Endodermal cell (in vitro differentiated cells): Measurements from ENCODE around the gene HADHB. TPM values are rescaled to one million over a fixed set of nuclear protein-coding genes. Genes with fewer than 3 reads are reported as not detected.
"Not testable (repeated sequence)": the region's sequence is repeated elsewhere in the genome, so short reads cannot be mapped to it uniquely, and the experiment has no call there.

Experiments used
- DNase-seq: peaks from one replicate; pipeline ENCODE4 v3.0.0-alpha.2; 2017
- H3K27ac ChIP-seq: 2 replicates; pipeline ENCODE4 v1.5.1; 2013; ENCODE audit warnings: mild to moderate bottlenecking, low read depth, low read length, moderate library complexity
- H3K27me3 ChIP-seq: 2 replicates; pipeline ENCODE4 v1.6.1; 2013; ENCODE audit warnings: mild to moderate bottlenecking, low read length, moderate library complexity; ENCODE audit not compliant: insufficient read depth, control insufficient read depth, poor library complexity, severe bottlenecking
- H3K36me3 ChIP-seq: 2 replicates; pipeline ENCODE4 v1.7.0; 2013; ENCODE audit warnings: mild to moderate bottlenecking, low read length, moderate library complexity; ENCODE audit not compliant: control insufficient read depth, insufficient read depth
- H3K4me1 ChIP-seq: one replicate; pipeline ENCODE4 v1.7.0; 2013; ENCODE audit warnings: low read length; ENCODE audit not compliant: control insufficient read depth, insufficient read depth
- H3K4me3 ChIP-seq: 2 replicates; pipeline ENCODE4 v1.5.1; 2013; ENCODE audit warnings: mild to moderate bottlenecking, low read length, moderate library complexity
- H3K9ac ChIP-seq: 2 replicates; pipeline ENCODE4 v1.6.1; 2013; ENCODE audit warnings: mild to moderate bottlenecking, low read length, moderate library complexity; ENCODE audit not compliant: poor library complexity, severe bottlenecking; ENCODE audit errors: extremely low read depth
- H3K9me3 ChIP-seq: 2 replicates; pipeline ENCODE4 v1.6.1; 2013; ENCODE audit warnings: mild to moderate bottlenecking, low read length, moderate library complexity; ENCODE audit not compliant: control insufficient read depth
- H3K27ac Mint-ChIP-seq: 2 replicates; pipeline ENCODE4 v1.8.0; 2020; ENCODE audit warnings: mixed read lengths
- H3K27me3 Mint-ChIP-seq: 2 replicates; pipeline ENCODE4 v1.8.0; 2021; ENCODE audit warnings: mild to moderate bottlenecking, mixed read lengths; ENCODE audit not compliant: insufficient read depth
- H3K36me3 Mint-ChIP-seq: 2 replicates; pipeline ENCODE4 v1.8.0; 2020; ENCODE audit warnings: low read depth, mixed read lengths
- H3K4me1 Mint-ChIP-seq: 2 replicates; pipeline ENCODE4 v1.8.0; 2020; ENCODE audit warnings: mixed read lengths
- H3K4me3 Mint-ChIP-seq: 2 replicates; pipeline ENCODE4 v1.8.0; 2020; ENCODE audit warnings: mild to moderate bottlenecking, moderate library complexity, mixed read lengths
- H3K9me3 Mint-ChIP-seq: 2 replicates; pipeline ENCODE4 v1.8.0; 2020; ENCODE audit warnings: mild to moderate bottlenecking, mixed read lengths
- CTCF ChIP-seq: fragments of 200-600 bp; sonication (generic); conservative IDR thresholded peaks from 2 replicates; pipeline ENCODE4 v1.5.0; 2021; ENCODE audit warnings: antibody characterized with exemption, mild to moderate bottlenecking
- WGBS, 2 experiments: methylation state at CpG; one replicate each; pipeline versions ENCODE4 v1.1.5 to v1.1.7; 2013; ENCODE audit warnings: missing lambda C conversion rate in 2 of 2, mixed read lengths in 1 of 2; ENCODE audit not compliant: insufficient coverage in 1 of 2, insufficient read length in 1 of 2; 5-methylcytosine and 5-hydroxymethylcytosine counted together
- total RNA-seq, 2 donors: library from RNA; stranded (reverse); fragmentation: NEBNext Ultra II Directional in 1 of 2; extraction: Animal tissue kit (Norgen Biotek cat#: 25700) in 1 of 2; gene quantifications; 2 replicates in 1 of 2; 3 replicates in 1 of 2; pipeline ENCODE4 v1.2.1, GENCODE V29; 2021

The HADHB gene
- total RNA-seq, 2 donors from 2014 or later = 37.8 to 41.0 TPM

DNA sequence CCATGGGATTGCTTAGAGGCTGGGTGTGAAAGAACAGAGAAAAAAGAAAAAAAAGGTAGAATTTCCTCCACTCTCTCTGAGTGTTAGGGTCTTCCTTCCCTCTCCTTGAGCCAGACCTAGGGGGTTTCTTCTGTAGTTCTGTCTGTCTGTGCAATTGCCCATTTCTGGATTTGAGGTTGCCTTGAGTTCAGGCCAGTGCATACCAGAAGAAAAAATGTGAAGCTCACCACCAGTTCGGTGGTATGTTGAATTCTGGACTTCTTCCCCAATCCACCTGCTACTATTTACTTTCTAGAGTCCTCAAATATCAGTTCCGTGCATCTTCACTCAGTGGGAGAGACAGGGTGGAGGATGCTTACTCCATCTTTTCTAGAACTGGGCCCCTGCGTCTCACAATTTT, 85.9 kb downstream of the HADHB start:
- H3K9me3 Mint-ChIP-seq = no peaks in the 10 kb centered on the region
- Histone ChIP-seq H3K4me1 (no peaks in the 10 kb centered on the region), H3K9me3 (no peaks in the 10 kb centered on the region), H3K4me3 (no peak overlapping the region), H3K27ac (no peak overlapping the region), H3K27me3 (no peaks in the 10 kb centered on the region), H3K9ac (no peak overlapping the region), H3K36me3 (no peaks in the 10 kb centered on the region)
- H3K4me1 Mint-ChIP-seq = peaks cover 4% of the 10 kb centered on the region
- no peak for TF ChIP-seq CTCF
- H3K4me3 Mint-ChIP-seq = no peak overlapping the region
- 94% methylated on average over 2 of the region's 3 CpGs; no CpG with 5 or more reads in 1 of the 2 experiments for WGBS, 2 experiments
- H3K27ac Mint-ChIP-seq = no peak overlapping the region
- DNase-seq = no peak
- H3K36me3 Mint-ChIP-seq = no peaks in the 10 kb centered on the region
- no peaks in the 10 kb centered on the region for H3K27me3 Mint-ChIP-seq

DNA sequence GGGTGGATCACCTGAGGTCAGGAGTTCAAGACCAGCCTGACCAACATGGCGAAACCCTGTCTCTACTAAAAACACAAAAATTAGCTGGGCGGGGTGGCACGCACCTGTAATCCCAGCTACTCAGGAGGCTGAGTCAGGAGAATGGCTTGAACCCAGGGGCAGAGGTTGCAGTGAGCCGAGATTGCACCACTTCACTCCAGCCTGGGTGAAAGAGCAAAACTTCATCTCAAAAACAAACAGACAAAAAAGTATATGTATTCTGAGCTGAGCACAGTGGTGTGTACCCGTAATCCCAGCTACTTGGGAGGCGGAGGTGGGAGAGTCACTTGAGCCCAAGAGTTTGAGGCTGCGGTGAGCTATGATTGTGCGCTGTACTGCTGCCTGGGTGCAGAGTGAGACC, 86.6 kb downstream of the HADHB start:
- not testable (repeated sequence) for H3K27me3 Mint-ChIP-seq, H3K27me3 ChIP-seq, DNase-seq, H3K36me3 Mint-ChIP-seq, H3K4me3 ChIP-seq, H3K36me3 ChIP-seq, H3K4me1 ChIP-seq, H3K4me1 Mint-ChIP-seq, H3K9me3 Mint-ChIP-seq, H3K27ac Mint-ChIP-seq, H3K27ac ChIP-seq, H3K4me3 Mint-ChIP-seq, H3K9ac ChIP-seq, H3K9me3 ChIP-seq
- 90 to 93% methylated on average over 3 to 8 of the region's 8 CpGs for WGBS, 2 experiments

DNA sequence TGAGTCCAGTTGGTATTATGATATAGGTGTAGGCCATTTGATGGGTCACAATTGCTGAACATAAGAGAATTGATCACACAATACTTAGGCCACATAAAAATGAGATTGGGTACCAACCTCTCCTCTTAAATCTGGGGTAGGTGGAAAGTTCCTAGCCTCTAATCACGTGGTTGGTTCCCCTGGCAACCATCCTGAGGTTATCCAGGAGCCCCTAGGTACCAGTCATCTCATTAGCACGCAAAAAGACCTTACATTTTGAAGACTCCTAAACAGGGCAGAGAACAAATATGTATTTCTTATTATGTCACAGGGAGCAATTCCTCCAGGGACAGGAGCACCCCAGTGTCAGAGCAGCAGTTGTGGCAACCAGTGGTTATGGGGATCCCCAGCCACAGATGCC, 88.6 kb downstream of the HADHB start:
- H3K27ac ChIP-seq = no peak overlapping the region
- Mint-ChIP-seq H3K27ac (no peak overlapping the region), H3K27me3 (no peaks in the 10 kb centered on the region), H3K4me3 (no peak overlapping the region), H3K4me1 (peaks cover 4% of the 10 kb centered on the region), H3K9me3 (no peaks in the 10 kb centered on the region), H3K36me3 (no peaks in the 10 kb centered on the region)
- 67% methylated on average over 2 of the region's 2 CpGs; no CpG with 5 or more reads in 1 of the 2 experiments for WGBS, 2 experiments
- H3K36me3 ChIP-seq = no peaks in the 10 kb centered on the region
- H3K27me3 ChIP-seq = no peaks in the 10 kb centered on the region
- H3K4me3 ChIP-seq = no peak overlapping the region
- DNase-seq = no peak
- no peaks in the 10 kb centered on the region for H3K9me3 ChIP-seq
- no peak for TF ChIP-seq CTCF
- H3K4me1 ChIP-seq = no peaks in the 10 kb centered on the region
- H3K9ac ChIP-seq = no peak overlapping the region

DNA sequence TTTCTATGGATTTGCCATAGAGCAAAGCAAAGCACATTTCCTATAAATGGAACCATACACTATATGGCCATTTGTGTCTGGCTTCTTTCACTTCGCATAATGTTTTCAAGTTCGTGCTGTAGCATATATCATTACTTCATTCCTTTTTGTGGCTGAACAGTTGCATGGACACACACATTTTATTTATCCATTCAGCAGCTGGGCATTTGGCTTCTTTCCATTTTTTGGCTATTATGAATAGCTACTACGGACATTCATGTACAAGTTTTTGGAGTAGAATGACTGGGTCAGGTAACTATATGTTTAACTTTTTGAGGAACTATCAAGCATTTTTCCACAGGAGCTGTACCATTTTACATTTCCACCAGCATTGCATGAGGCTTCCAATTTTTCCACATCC, 90.5 kb downstream of the HADHB start:
- Histone ChIP-seq H3K4me1 (peaks cover 4% of the 10 kb centered on the region), H3K9me3 (no peaks in the 10 kb centered on the region), H3K4me3 (no peak overlapping the region), H3K36me3 (no peaks in the 10 kb centered on the region), H3K9ac (no peak overlapping the region), H3K27ac (no peak overlapping the region), H3K27me3 (no peaks in the 10 kb centered on the region)
- Mint-ChIP-seq H3K36me3 (no peaks in the 10 kb centered on the region), H3K9me3 (no peaks in the 10 kb centered on the region), H3K27me3 (no peaks in the 10 kb centered on the region), H3K4me3 (no peak overlapping the region), H3K27ac (no peak overlapping the region), H3K4me1 (peaks cover 12% of the 10 kb centered on the region)
- TF ChIP-seq CTCF = no peak
- 90 to 92% methylated on average over 2 to 3 of the region's 3 CpGs for WGBS, 2 experiments
- no peak for DNase-seq
